ENCODE results near the gene MSL1.

DNA sequence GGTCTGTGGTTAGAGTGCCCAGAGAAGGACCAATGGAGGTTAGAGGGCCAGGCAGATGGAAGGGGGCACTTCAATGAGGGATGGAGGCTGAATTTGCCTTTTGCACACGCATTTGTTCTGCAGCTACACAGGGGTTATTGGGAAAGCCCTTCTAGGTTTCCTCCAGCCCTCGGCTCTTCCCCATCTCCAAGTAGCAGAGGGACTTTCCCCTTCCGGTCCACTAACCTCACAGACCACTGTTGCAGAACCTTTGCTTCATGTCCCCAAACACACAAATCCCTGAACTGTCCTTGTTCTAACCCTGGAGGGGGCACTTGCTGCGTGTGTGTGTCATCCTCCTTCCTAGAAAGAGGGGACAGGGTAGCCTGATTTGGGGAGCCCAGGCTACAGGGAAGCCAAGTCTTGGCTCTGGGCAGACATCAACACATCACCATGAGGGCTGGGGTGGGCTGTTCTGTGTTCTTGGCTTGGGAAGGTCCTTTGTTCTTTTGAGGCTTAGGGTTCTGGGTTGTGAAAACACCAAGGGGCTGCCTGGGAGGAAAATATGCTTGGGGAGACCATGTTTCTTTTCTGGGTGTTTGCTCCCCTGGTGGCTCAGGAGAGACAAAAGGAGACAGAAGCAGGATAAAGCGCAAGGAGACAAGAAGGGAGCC is 14.1 kb upstream of the MSL1 start:
- no peak for TF ChIP-seq RAD21 (CRISPR knock-in tag; conservative IDR thresholded peaks at IDR 0.05 in 1 of 2, IDR thresholded peaks at IDR 0.05 in 1 of 2)
- no peak for TF ChIP-seq NONO (IDR thresholded peaks at IDR 0.05; ENCODE audit: low read depth in 2 of 2, low read length in 1 of 2)
- TF ChIP-seq ZC3H4 (CRISPR knock-in tag; IDR thresholded peaks at IDR 0.05; ENCODE audit: borderline replicate concordance), result no peak
